Medulla oblongata (tissue), 1 donor: ENCODE results near the gene IFI27L2.

ENCODE experiments used
- DNase-seq: peaks from one replicate; pipeline ENCODE4 v3.0.0-alpha.2; 2015; ENCODE audit errors: extremely low spot score

The IFI27L2 gene

DNA sequence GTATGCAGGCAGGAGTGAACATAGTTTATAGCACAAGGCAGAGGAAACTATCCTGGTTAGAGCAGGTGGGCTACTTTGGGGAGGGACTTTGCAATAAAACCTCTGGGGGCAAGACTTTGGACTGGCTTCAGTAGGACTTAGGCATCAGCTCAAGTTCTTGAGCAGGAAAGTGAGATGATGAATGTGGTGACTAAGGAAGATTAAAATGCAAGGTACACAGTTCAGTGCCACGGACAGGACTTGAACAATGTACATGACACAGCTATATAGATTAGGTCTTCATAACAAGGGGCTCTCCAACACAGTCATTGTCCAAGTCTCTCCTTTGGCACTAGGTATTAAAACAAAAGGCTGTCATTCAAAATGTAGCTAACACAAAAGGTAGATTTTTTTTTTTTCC is 23.3 kb upstream of the IFI27L2 start:
- no peak for DNase-seq

GRCh38 chr14:94145902-94146527 is 16.6 kb upstream of the IFI27L2 start:
- DNase-seq, result no peak

DNA sequence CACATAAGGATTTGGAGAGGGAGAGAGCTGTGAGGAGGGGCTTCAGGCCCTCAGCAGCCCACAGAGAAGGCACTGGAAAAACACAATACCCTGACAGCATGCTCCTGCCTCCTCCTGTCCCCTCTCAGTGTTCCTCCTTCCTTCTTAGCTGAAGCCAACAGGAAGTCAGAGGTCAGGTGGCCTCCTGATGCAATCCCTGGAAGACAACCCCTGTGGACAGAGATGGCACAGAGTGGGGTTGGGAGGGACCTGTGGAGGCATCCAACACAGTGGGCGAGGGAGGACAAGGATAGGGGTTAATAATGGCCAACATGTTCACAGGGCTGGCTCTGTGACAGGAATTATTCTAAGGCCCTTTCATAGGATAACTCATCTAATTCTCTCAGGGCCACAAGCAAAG is 15.4 kb upstream of the IFI27L2 start:
- DNase-seq, result peak; percentile 21

DNA sequence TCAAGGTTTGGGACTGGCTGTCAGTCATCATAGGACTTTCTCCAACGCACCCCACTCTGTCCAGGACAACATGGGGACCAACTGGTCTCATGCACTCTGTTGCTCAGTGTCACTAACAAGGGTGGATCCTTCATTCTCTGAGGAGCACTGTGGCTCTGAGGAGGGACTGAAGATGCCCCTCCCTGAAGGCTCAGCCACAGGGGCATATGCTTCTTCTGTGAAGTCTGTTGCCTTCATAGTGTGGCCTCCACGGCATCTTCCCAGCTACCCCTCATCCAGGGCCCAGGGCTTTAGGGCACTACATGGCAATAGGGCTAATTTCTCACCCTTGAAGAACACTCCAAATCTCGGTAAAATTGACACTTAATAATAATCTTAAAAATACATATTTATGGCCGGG is 14.3 kb upstream of the IFI27L2 start:
- DNase-seq, result no peak

GRCh38 chr14:94143239-94143638 is 13.8 kb upstream of the IFI27L2 start:
- DNase-seq, result no peak

DNA sequence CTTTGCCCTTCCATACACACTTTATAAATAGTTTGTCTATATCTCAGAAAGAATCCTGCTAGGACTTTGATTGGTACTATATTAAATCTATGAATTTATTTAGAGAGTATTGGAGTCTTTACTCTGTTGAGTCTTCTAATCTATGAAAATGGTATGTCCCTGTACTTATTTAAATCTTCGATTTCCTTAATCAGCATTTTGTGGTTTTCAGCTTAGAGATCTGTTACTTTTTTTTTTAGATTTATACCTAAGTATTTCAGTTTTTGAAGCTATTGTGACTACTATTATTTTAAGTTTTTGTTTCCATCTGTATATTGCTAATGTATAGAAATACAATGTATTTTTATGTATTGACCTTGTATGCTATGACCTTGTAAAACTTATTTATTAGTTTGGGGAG is 13.4 kb upstream of the IFI27L2 start:
- no peak for DNase-seq

DNA sequence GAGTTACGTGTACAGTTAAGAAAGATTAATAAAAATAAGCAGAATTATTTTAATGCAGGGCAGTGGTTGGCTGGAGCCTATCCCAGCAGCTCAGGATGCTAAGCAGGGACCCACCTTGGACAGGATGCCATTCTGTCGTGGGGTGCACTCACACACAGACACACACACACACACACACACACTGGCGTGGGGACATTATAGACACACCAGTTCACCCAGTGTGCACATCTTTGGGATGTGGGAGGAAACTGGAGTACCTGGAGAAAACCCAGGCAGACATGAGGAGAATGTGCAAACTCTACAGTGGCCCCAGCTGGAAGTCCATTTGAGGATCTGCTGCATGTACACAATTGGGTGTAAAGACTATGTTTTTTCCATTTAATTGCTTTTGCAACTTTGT is 12.8 kb upstream of the IFI27L2 start:
- no peak for DNase-seq

DNA sequence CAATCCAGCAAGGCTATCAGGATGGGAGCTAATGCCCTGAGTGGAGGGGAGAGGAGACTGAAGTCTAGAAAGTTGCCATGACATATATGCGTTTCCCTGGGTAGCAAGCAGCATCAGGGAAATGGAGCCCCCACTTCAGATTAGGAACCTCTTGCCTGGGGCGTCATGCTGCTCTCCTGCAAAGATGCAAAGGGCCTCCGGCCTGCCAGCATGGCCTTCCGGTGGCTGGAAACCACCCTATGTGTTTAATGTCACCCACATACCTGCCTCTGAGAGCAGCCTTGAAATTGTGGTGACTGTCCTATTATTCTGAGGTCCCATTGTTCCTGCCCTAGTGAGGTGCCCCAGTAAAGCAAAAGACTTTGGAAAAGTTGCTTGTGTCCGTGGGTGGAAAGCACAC is 10.0 kb upstream of the IFI27L2 start:
- DNase-seq, result no peak

DNA sequence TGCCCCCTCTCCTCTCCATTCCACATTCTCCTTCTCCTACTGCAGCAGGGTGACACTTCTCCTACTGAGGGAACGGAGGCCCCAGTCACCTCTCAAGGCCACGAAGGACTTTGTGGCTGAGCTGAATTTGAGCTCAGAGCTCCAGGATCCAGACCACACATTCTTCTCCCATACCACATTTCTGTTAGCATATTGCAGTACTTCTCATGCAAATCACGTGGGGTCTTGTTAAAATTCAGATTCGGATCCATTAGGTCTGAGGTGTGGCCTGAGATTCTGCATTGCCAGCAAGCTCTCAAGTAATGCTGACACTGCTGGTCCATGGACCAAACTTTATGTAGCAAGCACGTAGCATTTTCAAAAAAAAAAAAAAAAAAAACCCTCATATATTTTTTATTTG is 9.6 kb upstream of the IFI27L2 start:
- no peak for DNase-seq

GRCh38 chr14:94138251-94138650 is 8.8 kb upstream of the IFI27L2 start:
- no peak for DNase-seq

DNA sequence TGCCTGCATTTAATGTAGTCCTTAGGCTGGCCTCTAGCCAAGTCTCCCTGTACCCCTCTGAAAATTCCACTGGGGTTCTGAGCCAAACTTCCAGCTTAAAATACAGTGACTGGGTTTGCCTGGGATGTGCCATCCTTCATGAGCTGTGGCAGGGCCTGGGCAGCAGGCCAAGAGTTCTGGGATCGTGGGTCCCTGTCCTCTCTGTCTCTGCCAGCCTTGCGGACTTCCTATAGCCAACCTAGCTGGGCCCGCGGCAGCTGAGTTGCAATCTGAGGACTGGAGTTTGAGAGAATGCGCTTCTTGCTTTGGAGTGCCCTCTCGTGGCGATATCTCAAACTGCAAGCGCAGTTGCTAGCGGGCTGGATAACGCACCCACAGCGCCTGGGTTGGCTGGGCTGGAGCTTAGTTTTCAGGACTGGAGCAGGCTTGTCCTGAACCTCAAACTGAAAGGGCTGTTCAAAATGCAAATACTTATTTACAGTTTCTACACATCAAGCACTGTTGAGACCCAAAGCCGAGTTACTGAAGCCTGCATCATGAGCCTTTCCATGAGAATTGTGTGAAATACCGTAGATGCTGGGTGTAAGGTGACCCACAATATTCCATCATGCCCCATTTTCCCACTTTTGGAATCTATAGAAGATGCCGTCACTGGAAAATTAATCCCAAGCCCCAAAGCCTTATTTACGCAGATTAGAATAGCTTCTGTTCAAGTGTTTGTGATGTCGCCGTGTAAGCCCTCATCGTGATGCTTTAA is 7.3 kb upstream of the IFI27L2 start:
- peak; percentile 92 for DNase-seq

DNA sequence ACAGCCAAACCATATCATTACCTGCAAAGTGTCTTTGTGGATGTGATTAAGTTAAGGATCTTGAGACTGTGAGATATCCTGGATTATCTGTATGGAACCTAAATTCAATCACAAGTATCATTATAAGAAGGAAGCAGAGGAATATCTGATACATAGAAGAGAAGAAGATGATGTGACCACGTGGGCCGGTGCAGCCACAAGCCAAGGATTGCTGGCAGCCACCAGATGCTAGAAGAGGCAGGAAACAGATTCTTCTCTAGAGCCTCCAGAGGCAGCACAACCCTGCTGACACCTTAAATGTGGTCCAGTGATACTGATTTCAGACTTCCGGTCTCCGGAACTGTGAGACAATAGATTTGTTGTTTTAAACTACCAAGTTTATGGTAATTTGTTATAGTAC is 6.1 kb upstream of the IFI27L2 start:
- no peak for DNase-seq

GRCh38 chr14:94132285-94132887 is 3.0 kb upstream of the IFI27L2 start:
- peak; percentile 91 for DNase-seq

DNA sequence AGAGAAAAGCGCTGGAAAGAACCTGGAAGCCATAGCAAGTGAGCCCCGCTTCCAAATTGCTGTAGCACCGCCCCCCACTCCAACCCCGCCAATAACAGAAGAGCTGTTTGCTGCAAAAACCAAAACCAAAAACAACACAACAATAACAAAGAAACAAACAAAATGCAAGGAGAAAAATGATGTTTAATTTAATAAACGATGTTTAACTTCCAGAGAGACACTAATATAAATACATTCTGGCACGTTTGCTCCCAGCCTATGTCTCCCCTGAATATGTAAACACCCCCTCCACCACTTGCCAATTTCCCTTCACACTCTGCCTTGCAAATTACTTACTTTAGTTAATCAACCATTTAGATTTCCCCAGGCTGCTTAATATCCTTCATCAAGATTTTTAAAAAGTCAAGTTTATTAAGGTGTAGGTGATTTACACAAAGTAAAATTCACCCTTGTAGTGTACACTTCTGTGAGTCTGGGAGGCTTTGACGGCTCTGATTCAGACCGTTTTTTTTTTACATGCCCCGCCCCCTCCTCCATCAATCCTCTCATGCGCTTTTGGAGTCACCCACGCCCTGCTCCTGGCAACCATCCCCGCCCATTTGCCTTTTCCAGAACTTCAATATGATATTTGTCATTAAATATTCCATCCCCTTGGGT is 482 bp upstream of the IFI27L2 start:
- DNase-seq, result peak; percentile 78

- DNase-seq, result no peak
Measured at GRCh38 chr14:94128216-94128839, 1.1 kb downstream of the IFI27L2 start.

DNA sequence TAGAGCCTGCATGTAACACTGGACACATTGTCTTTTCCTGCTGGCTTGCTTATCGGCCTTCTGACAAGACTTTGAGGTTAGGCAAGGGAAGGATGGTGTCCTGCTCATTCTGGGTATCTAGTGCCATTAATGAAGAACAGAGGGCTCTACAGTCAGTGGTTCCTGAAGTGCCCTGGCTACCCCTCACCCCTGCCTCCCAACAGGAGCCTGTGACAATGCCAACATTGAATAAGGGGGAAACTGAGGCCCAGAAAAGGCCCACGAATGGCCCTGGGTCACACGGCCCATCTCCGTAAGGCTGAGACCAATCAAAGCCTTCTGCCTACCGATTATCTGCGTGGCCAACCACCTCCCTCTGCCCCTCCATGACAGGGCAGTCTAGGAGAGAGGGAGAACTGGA is 2.1 kb downstream of the IFI27L2 start:
- DNase-seq, result no peak

GRCh38 chr14:94126800-94127199 is 2.6 kb downstream of the IFI27L2 start:
- DNase-seq, result no peak

GRCh38 chr14:94126419-94126677 is 3.1 kb downstream of the IFI27L2 start:
- no peak for DNase-seq

GRCh38 chr14:94125659-94126418 is 3.6 kb downstream of the IFI27L2 start:
- no peak for DNase-seq

DNA sequence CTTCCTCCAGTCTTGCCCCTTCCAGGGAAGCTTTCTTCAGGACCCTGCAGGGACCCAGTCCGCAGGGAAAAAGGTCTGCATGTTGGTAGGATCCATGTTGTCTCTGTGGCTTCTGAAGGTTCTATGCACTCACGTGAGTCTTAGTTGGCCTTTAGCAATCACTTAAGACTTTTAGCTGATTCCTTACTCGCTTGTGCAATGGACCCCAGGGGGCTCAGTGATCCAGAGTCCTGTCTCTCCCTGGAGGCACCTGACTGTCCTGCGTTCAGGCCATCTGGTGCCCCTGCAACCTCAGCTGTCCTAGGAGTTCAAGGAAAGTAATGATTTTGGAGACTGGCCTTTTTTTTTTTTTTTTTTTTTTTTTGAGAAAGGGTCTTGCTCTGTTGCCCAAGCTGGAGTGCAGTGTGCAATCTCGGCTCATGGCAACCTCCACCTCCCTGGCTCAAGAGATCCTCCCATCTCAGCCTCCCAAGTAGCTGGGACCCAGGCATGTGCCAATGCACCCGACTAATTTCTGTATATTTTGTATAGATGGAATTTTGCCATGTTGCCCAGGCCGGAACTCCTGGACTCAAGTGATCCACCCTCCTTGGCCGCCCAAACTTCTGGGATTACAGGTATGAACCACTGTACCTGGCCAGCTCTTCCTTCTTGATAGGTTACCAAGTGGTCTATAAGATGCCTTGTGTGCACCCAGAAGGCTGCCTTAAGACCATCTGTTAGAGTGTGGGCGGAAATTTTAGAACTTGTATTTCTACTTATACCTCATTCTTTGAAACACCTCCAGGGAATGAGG is 4.6 kb downstream of the IFI27L2 start:
- no peak for DNase-seq

- DNase-seq, result no peak
Measured at GRCh38 chr14:94123868-94124267, 5.5 kb downstream of the IFI27L2 start.
